Stimulated activated CD4-positive, alpha-beta T cell treated with anti-CD3 and anti-CD28 coated beads, Interleukin-1b, Interleukin-23, amount 100 ng/mL, for 48 hours (primary cell): ENCODE data around the gene SLC51B.
A peak's percentile ranks its signal among the peaks of the same experiment; 100 is the strongest.
"Not testable (repeated sequence)": the region's sequence is repeated elsewhere in the genome, so short reads cannot be mapped to it uniquely, and the experiment has no call there.

Source experiments
- DNase-seq: peaks from one replicate; pipeline ENCODE4 v3.0.0-alpha.2; 2020

The SLC51B gene

GRCh38 chr15:65067317-65067644 lies 22.1 kb downstream of the SLC51B start:
- no peak for DNase-seq

- no peak for DNase-seq
Measured at GRCh38 chr15:65067645-65068402, 22.6 kb downstream of the SLC51B start, which contains the start of gene RASL12. Gene RASL12 (minus strand): TSS chr15:65067991. CDS start chr15:65067835, 156 bp downstream.

- DNase-seq = no peak
Measured at GRCh38 chr15:65068403-65068788, 23.2 kb downstream of the SLC51B start.

GRCh38 chr15:65069179-65069578 lies 24.0 kb downstream of the SLC51B start:
- DNase-seq = no peak

GRCh38 chr15:65069779-65070546 lies 24.8 kb downstream of the SLC51B start:
- no peak for DNase-seq

GRCh38 chr15:65071381-65071811 lies 26.2 kb downstream of the SLC51B start:
- DNase-seq = no peak

- DNase-seq = no peak
Measured at GRCh38 chr15:65072027-65072426, 26.8 kb downstream of the SLC51B start.

- DNase-seq = no peak
Measured at GRCh38 chr15:65072617-65073016, 27.4 kb downstream of the SLC51B start.

- DNase-seq = not testable (repeated sequence)
Measured at GRCh38 chr15:65074946-65075345, 29.8 kb downstream of the SLC51B start.

GRCh38 chr15:65075607-65076395 lies 30.6 kb downstream of the SLC51B start:
- not testable (repeated sequence) for DNase-seq

GRCh38 chr15:65076486-65077290 lies 31.5 kb downstream of the SLC51B start, which contains the start of gene KBTBD13:
Gene KBTBD13 (plus strand): TSS chr15:65076746. CDS start chr15:65076816, 70 bp downstream.
- DNase-seq = no peak

- DNase-seq = no peak
Measured at GRCh38 chr15:65077291-65077980, 32.2 kb downstream of the SLC51B start.

GRCh38 chr15:65077981-65078352 lies 32.8 kb downstream of the SLC51B start:
- peak; percentile 61 for DNase-seq

GRCh38 chr15:65079580-65079979 lies 34.4 kb downstream of the SLC51B start:
- DNase-seq = no peak

GRCh38 chr15:65081270-65081669 lies 36.1 kb downstream of the SLC51B start:
- no peak for DNase-seq

- peak; percentile 40 for DNase-seq
Measured at GRCh38 chr15:65081758-65082157, 36.6 kb downstream of the SLC51B start.

GRCh38 chr15:65082303-65082953 lies 37.2 kb downstream of the SLC51B start:
- DNase-seq = no peak

- no peak for DNase-seq
Measured at GRCh38 chr15:65083262-65083701, 38.1 kb downstream of the SLC51B start.

- DNase-seq = no peak
Measured at GRCh38 chr15:65084500-65085206, 39.5 kb downstream of the SLC51B start.

GRCh38 chr15:65085207-65085753 lies 40.1 kb downstream of the SLC51B start:
- DNase-seq = no peak
